Erythroblast (primary cell): ENCODE data around the gene BOD1L1.

Experiments
- GATA1 ChIP-seq: IDR thresholded peaks from 2 replicates; pipeline ENCODE4 v1.6.1; 2011; ENCODE audit warnings: low read depth, mild to moderate bottlenecking, control low read depth, low read length, moderate library complexity
- POLR2A ChIP-seq: IDR thresholded peaks from 2 replicates; pipeline ENCODE4 v1.6.1; 2011; ENCODE audit warnings: mild to moderate bottlenecking, low read length

GRCh38 chr4:13523105-13523477 is 104.4 kb downstream of the BOD1L1 start:
- no peak for TF ChIP-seq POLR2A
- TF ChIP-seq GATA1: no peak
